ENCODE data around the gene DTHD1. TPM values are rescaled to one million over a fixed set of nuclear protein-coding genes. Genes with fewer than 3 reads are reported as not detected.

Gene DTHD1
- total RNA-seq, 1 experiment from 2014 or later, result not detected

DNA sequence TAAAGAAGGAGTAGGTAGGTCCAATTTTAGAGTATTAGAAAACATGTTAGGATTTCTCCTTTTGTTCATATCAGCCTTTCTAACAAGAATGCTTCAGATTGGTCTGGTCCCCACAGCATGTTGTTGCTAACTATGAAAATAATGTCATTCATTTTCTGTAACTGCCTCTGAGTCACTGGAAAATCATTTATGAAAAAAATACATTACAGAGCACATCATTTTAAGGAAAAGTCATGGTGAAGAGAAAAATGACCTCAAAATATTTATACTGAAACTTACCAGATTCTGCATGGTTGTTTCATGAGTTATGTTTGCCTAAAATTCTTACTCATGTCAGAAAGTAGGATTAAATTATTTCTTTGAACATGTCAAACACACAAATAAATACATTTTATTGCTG lies 35.2 kb downstream of the DTHD1 start:
- H3K36me3 ChIP-seq, result no peaks in the 10 kb centered on the region
- H3K4me3 ChIP-seq, result no peak overlapping the region
- H3K9me3 ChIP-seq (replicated peaks), result no peaks in the 10 kb centered on the region
- H3K27me3 ChIP-seq (replicated peaks), result no peaks in the 10 kb centered on the region
- H3K4me1 ChIP-seq (replicated peaks), result no peaks in the 10 kb centered on the region
- H3K27ac ChIP-seq, result no peak overlapping the region
- no peak for DNase-seq (ENCODE audit: low read depth in 1 of 2, low spot score in 2 of 2)

DNA sequence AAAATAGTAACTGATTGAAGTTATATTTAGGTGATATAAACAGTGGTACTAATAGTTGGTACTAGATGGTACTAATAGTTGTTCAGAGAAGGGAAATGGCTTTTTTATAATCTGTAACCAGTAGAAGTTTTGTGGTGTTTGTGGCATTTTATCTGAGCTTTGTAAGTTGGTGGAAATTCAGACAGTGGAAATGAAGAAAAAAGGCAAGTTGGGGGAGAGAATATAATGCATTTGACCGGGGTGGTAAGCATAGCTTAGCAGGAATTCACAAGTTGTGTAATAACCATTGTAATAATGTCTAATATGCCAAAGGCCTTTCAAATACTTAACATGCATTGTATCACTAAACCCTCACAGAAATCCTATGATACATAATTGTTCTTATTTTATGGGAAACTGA lies 36.3 kb downstream of the DTHD1 start:
- Histone ChIP-seq H3K27ac (no peak overlapping the region), H3K36me3 (no peaks in the 10 kb centered on the region), H3K9me3 (replicated peaks) (no peaks in the 10 kb centered on the region), H3K27me3 (replicated peaks) (no peaks in the 10 kb centered on the region), H3K4me1 (replicated peaks) (no peaks in the 10 kb centered on the region), H3K4me3 (no peak overlapping the region)
- DNase-seq (ENCODE audit: low read depth in 1 of 2, low spot score in 2 of 2), result no peak

DNA sequence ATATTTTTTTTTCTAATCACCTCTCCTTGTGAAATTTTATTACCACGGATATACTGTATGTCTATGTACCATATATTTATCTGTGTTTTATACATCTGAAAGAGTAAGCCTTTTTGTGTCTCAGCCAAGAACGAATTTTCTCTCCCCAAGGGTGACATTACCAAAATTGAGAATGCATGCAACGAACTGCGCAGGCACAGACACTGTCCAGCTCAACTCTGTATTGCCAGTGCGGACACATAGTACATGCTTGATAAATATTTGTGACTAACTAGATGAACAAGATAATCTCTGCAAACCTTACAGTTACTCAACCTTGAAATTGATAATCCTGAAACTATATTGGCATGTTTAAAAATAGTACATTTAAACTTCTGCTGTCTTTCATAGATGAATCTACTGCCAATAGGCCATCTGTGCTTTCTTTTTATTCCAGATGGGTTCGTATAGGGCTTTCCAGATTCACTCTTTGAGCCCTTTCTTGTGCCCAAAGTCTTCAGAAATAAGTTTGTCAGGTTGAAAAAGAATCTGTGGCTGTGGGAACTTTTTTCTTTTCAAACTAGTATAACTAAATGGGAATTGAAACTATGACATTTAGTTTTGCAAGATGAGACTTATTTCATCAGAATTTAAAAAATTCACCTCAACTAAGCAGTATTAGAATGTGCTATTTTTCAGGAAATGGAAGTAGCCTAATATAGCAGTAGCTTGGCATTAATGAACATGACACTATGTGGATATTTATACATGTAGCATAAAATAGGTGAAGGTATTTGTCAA lies 38.9 kb downstream of the DTHD1 start:
- no peaks in the 10 kb centered on the region for H3K9me3 ChIP-seq (replicated peaks)
- H3K4me1 ChIP-seq (replicated peaks), result no peaks in the 10 kb centered on the region
- H3K4me3 ChIP-seq, result no peak overlapping the region
- DNase-seq (ENCODE audit: low read depth in 1 of 2, low spot score in 2 of 2), result no peak
- no peak overlapping the region for H3K27ac ChIP-seq
- no peaks in the 10 kb centered on the region for H3K36me3 ChIP-seq
- H3K27me3 ChIP-seq (replicated peaks), result no peaks in the 10 kb centered on the region

DNA sequence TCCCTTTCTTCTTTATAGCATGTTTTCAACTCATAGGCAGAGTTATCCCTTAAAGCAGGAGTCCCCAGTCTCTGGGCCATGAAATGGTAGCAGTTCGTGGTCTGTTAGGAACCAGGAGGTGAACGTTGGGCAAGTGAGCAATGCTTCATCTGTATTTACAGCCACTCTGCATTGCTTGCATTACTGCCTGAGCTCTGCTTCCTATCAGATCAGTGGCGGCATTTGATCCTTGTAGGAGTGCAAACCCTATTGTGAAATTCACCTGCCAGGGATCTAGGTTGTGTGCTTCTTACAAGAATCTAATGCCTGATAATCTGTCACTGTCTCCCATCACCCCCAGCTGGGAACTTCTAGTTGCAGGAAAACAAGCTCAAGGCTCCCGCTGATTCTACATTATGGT lies 39.8 kb downstream of the DTHD1 start:
- no peaks in the 10 kb centered on the region for H3K9me3 ChIP-seq (replicated peaks)
- no peaks in the 10 kb centered on the region for H3K27me3 ChIP-seq (replicated peaks)
- no peaks in the 10 kb centered on the region for H3K4me1 ChIP-seq (replicated peaks)
- H3K4me3 ChIP-seq, result no peak overlapping the region
- no peaks in the 10 kb centered on the region for H3K36me3 ChIP-seq
- no peak overlapping the region for H3K27ac ChIP-seq
- no peak for DNase-seq (ENCODE audit: low read depth in 1 of 2, low spot score in 2 of 2)

DNA sequence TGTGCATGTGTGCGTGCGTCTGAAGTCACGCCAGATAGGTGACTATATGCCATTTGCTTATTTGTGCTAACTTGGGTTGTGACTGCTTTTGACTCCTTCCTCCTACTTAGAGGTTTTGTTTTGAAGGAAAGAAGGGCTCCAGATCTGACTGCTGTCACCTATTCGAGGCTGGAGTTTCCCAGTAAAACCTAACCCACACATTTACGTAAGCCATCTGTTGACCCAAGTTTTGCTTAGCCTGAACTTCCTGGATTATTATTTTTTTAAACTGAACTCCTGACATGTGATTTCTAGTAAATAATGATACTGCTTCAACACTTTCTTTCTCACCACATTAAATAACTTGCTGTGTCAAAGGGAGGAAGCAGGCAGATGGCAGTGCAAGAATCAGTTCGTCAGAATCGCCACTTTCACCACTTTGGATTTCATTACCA lies 41.5 kb downstream of the DTHD1 start:
- no peaks in the 10 kb centered on the region for H3K36me3 ChIP-seq
- H3K9me3 ChIP-seq (replicated peaks), result no peaks in the 10 kb centered on the region
- no peak overlapping the region for H3K27ac ChIP-seq
- no peak for DNase-seq (ENCODE audit: low read depth in 1 of 2, low spot score in 2 of 2)
- H3K4me3 ChIP-seq, result no peak overlapping the region
- H3K27me3 ChIP-seq (replicated peaks), result no peaks in the 10 kb centered on the region
- H3K4me1 ChIP-seq (replicated peaks), result no peaks in the 10 kb centered on the region

DNA sequence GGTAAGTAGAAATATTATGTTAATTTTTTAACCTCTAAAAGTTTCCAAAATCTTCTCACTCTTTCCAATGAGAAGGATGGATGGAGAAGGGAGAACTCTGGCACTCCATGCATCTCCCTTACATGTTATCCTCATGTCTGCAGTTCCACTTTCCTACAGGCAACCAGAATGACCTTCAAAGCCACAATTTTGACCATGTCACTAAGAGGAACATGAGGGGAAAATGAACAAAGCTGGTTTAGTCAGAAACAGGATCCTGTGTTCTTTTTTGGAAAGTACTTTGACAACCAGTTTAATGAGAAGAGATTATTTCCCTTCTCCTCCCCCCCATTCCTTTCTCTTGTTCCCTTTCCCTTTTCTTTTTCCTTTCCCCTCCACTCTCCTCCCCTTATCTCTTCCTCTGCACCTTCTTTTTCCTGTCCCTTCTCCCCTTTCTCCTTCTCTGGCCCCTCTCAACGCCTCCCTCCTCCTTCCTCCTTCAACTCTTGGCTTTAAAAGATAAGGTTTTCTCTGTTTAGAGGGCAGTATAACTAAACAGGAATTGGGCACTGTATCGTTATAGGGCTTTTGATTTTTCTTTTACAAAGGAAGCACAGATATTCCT lies 42.5 kb downstream of the DTHD1 start:
- Histone ChIP-seq H3K27me3 (replicated peaks) (no peaks in the 10 kb centered on the region), H3K4me3 (no peak overlapping the region), H3K9me3 (replicated peaks) (no peaks in the 10 kb centered on the region), H3K4me1 (replicated peaks) (no peaks in the 10 kb centered on the region), H3K27ac (no peak overlapping the region), H3K36me3 (no peaks in the 10 kb centered on the region)
- no peak for DNase-seq (ENCODE audit: low read depth in 1 of 2, low spot score in 2 of 2)

DNA sequence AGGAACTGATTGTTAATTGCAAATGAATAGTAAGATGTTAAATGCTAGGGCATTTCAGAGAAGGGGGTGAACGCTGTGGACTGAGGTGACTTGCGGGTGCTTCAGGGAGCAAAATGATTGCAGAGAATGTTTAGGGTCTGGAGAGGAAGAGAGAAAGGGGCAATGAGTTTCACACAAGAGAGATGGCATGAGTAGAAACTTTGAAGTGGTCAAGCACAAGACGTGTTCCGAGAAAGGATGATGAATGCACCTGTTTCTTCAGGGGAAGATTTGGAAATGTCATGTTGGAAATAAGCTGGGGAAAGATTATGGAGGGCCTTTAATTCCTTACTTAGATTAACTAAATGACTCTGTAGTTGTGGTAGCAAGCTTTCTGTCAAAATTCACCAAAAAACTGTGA lies 43.4 kb downstream of the DTHD1 start:
- Histone ChIP-seq H3K36me3 (no peaks in the 10 kb centered on the region), H3K9me3 (replicated peaks) (no peaks in the 10 kb centered on the region), H3K4me3 (no peak overlapping the region), H3K27ac (no peak overlapping the region), H3K27me3 (replicated peaks) (no peaks in the 10 kb centered on the region), H3K4me1 (replicated peaks) (no peaks in the 10 kb centered on the region)
- no peak for DNase-seq (ENCODE audit: low read depth in 1 of 2, low spot score in 2 of 2)

DNA sequence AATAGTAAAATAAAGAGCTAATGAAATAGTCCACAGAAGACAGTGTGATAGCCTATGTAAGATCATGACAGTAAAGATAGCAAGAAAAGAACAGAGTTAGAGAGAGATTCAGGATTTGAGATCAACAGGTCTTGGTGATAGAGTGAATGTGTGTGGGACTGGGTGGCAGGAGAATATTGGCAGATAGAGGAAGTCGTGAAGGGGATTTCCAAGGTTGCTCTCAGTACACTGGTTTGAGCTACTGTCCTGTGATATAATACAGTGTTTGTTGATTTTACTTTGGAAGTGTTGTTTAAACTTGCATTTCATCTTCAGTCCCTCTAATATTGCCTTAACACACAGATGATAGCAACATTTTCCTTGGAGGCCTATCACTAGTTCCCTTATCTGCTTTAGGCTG lies 44.1 kb downstream of the DTHD1 start:
- Histone ChIP-seq H3K27me3 (replicated peaks) (no peaks in the 10 kb centered on the region), H3K9me3 (replicated peaks) (no peaks in the 10 kb centered on the region), H3K4me3 (no peak overlapping the region), H3K36me3 (no peaks in the 10 kb centered on the region), H3K4me1 (replicated peaks) (no peaks in the 10 kb centered on the region), H3K27ac (no peak overlapping the region)
- DNase-seq (ENCODE audit: low read depth in 1 of 2, low spot score in 2 of 2), result no peak

DNA sequence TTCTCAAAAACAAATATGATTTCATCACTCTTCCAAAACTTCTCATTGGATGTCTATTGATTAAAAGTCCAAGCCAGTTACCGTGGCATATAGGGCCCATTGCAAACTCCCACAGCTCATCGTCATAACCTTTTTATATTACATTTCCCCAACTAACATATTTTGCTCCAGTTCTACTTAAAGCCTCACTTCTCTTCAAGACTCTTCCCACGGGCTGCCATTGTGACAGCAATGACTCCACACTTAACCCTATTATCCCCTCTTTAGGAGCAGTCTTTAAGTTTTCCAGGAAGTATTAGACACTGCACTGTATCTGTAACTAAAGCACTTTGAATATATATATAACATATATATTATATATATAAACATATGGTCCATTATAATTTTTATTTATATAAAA lies 44.5 kb downstream of the DTHD1 start:
- H3K27ac ChIP-seq, result no peak overlapping the region
- DNase-seq (ENCODE audit: low read depth in 1 of 2, low spot score in 2 of 2), result no peak
- no peaks in the 10 kb centered on the region for H3K4me1 ChIP-seq (replicated peaks)
- H3K4me3 ChIP-seq, result no peak overlapping the region
- no peaks in the 10 kb centered on the region for H3K27me3 ChIP-seq (replicated peaks)
- no peaks in the 10 kb centered on the region for H3K9me3 ChIP-seq (replicated peaks)
- H3K36me3 ChIP-seq, result no peaks in the 10 kb centered on the region

DNA sequence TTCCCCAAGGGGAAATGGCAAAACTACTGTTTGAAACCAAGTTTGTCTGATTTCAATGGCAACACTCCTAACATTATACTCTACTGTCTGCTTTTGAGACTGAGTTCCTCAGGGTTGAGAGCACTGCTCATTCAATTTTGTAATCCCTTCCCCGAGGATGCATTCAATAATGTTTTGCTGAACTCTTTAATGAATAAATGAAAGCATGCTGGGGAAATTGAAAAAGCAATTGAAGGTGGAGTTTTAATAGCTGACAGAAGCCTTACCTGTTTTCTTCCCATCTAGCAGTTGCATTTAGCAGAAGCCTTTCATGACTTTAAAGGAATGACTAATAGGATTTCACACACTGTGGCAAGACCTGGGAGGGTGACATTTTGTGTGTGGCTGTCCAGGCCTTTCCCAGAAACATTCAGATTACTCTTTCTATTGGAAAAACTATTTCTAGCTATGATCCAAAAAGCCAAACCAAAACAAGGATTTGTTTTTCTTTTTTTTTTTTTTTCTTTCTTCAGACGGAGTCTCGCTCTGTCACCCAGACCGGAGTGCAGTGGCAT lies 45.1 kb downstream of the DTHD1 start:
- no peak for DNase-seq (ENCODE audit: low read depth in 1 of 2, low spot score in 2 of 2)
- Histone ChIP-seq H3K36me3 (no peaks in the 10 kb centered on the region), H3K9me3 (replicated peaks) (no peaks in the 10 kb centered on the region), H3K4me3 (no peak overlapping the region), H3K4me1 (replicated peaks) (no peaks in the 10 kb centered on the region), H3K27ac (no peak overlapping the region), H3K27me3 (replicated peaks) (no peaks in the 10 kb centered on the region)

DNA sequence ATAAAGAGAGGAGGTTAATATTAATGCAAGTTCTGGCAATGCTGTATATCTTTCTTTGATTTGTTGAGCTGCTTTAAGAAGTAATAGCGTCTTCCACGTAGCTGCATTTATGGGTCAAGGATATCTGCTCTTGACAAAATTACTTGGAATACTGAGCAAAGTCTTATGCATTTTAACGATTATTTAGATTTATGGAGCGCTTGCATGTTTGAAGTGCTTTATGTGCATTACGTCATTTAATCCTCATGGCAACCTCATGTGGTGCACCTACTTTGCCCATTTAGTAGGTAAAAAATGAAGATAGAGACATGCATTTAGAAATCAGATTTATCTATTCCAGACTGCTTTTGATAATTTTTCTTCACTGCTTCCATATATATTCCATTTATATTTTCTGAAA lies 46.0 kb downstream of the DTHD1 start:
- no peaks in the 10 kb centered on the region for H3K27me3 ChIP-seq (replicated peaks)
- no peaks in the 10 kb centered on the region for H3K4me1 ChIP-seq (replicated peaks)
- no peak overlapping the region for H3K4me3 ChIP-seq
- DNase-seq (ENCODE audit: low read depth in 1 of 2, low spot score in 2 of 2), result no peak
- H3K36me3 ChIP-seq, result no peaks in the 10 kb centered on the region
- H3K9me3 ChIP-seq (replicated peaks), result no peaks in the 10 kb centered on the region
- H3K27ac ChIP-seq, result no peak overlapping the region

DNA sequence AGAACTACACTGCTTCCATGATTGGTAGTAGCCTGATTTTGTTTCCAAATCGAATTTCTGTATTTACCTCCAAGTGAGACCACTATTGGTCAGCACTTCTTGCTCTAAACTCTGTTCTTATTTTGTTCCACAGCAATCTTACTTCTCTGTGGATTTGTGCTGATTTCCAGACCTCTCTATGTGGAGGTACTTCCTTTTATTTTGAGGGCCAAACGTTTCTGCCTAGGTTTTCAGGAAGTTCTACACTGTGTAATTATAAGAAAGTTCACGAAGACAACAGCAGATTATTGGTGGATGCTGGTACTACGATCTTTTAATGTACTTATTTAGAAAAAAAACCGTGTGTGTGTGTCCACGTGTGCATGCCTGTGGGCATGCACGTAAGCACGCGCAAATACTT lies 46.7 kb downstream of the DTHD1 start:
- no peaks in the 10 kb centered on the region for H3K9me3 ChIP-seq (replicated peaks)
- no peak overlapping the region for H3K4me3 ChIP-seq
- no peaks in the 10 kb centered on the region for H3K4me1 ChIP-seq (replicated peaks)
- no peaks in the 10 kb centered on the region for H3K27me3 ChIP-seq (replicated peaks)
- H3K36me3 ChIP-seq, result no peaks in the 10 kb centered on the region
- no peak for DNase-seq (ENCODE audit: low read depth in 1 of 2, low spot score in 2 of 2)
- no peak overlapping the region for H3K27ac ChIP-seq

DNA sequence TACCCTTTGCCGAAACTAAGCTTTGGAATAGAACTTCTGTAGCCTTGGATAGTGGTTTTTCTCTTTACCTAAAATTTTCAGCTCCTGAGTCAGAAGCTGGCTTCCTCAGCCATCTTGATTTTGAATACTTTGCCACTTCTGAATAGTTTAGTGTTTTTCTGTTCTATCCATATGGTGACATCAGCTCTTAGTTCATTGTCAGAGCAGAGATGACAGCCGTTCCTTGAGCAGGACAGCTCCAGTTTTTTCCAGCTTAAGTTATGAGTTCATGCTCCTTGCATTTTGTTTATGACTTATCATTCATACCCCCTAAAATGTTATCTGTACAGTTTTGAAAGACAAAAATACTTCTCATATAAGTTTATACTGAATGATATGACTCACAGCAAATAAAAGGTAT lies 47.8 kb downstream of the DTHD1 start:
- H3K4me1 ChIP-seq (replicated peaks), result no peaks in the 10 kb centered on the region
- H3K27me3 ChIP-seq (replicated peaks), result no peaks in the 10 kb centered on the region
- H3K36me3 ChIP-seq, result no peaks in the 10 kb centered on the region
- no peak overlapping the region for H3K4me3 ChIP-seq
- H3K27ac ChIP-seq, result no peak overlapping the region
- no peak for DNase-seq (ENCODE audit: low read depth in 1 of 2, low spot score in 2 of 2)
- H3K9me3 ChIP-seq (replicated peaks), result no peaks in the 10 kb centered on the region

DNA sequence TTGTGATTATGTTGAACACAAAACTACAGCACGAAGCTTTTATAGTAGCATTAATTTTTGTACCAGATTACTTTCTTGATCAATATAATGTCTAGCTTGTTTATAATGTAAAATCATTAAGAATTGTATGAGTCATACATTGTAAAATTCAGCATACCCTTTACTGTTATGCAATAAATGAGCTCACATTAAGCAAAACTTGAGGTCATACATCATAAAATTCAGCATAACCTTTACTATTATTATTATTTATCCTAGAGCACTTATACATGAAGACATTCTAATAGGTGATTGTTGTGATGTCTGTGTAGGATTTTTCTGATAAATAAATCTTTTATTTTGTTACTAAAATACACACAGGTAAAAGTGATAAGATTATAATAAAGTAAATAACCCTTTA lies 49.4 kb downstream of the DTHD1 start:
- H3K27ac ChIP-seq, result no peak overlapping the region
- no peaks in the 10 kb centered on the region for H3K36me3 ChIP-seq
- H3K4me3 ChIP-seq, result no peak overlapping the region
- no peaks in the 10 kb centered on the region for H3K4me1 ChIP-seq (replicated peaks)
- no peaks in the 10 kb centered on the region for H3K9me3 ChIP-seq (replicated peaks)
- H3K27me3 ChIP-seq (replicated peaks), result no peaks in the 10 kb centered on the region
- no peak for DNase-seq (ENCODE audit: low read depth in 1 of 2, low spot score in 2 of 2)

Measured in SJSA1 (cell line).